ENCODE data around the gene MMP26.
"Not testable (repeated sequence)": the region's sequence is repeated elsewhere in the genome, so short reads cannot be mapped to it uniquely, and the experiment has no call there.

MMP26 gene

GRCh38 chr11:4704054-4704789 lies at the start of gene MMP26:
Gene MMP26 (plus strand): TSS chr11:4704784.
- no peak for DNase-seq

- no peak for DNase-seq
These were observed 45.7 kb upstream of the MMP26 start for GRCh38 chr11:4658629-4659445.

GRCh38 chr11:4662876-4663275 lies 41.7 kb upstream of the MMP26 start:
- DNase-seq: no peak

GRCh38 chr11:4664183-4664582 lies 40.4 kb upstream of the MMP26 start:
- no peak for DNase-seq

- DNase-seq: no peak
These were observed 39.8 kb upstream of the MMP26 start for GRCh38 chr11:4664786-4665185.

GRCh38 chr11:4665424-4665823 lies 39.2 kb upstream of the MMP26 start:
- DNase-seq: no peak

- no peak for DNase-seq
These were observed 32.8 kb upstream of the MMP26 start for GRCh38 chr11:4671741-4672140.

GRCh38 chr11:4672470-4672869 lies 32.1 kb upstream of the MMP26 start:
- DNase-seq: no peak

- DNase-seq: no peak
These were observed 30.8 kb upstream of the MMP26 start for GRCh38 chr11:4673781-4674180.

- DNase-seq: no peak
These were observed 26.6 kb upstream of the MMP26 start for GRCh38 chr11:4677948-4678347.

GRCh38 chr11:4680341-4680740 lies 24.2 kb upstream of the MMP26 start:
- DNase-seq: no peak

- no peak for DNase-seq
These were observed 21.8 kb upstream of the MMP26 start for GRCh38 chr11:4682623-4683419.

- DNase-seq: no peak
These were observed 19.8 kb upstream of the MMP26 start for GRCh38 chr11:4684631-4685285.

GRCh38 chr11:4695442-4695841 lies 9.1 kb upstream of the MMP26 start:
- DNase-seq: no peak

GRCh38 chr11:4697585-4697984 lies 7.0 kb upstream of the MMP26 start, which contains the start of gene OR51E2:
Gene OR51E2 (minus strand): TSS chr11:4697853. CDS start chr11:4682711, 15,142 bp downstream.
- DNase-seq: no peak

GRCh38 chr11:4699697-4700435 lies 4.7 kb upstream of the MMP26 start:
- no peak for DNase-seq

GRCh38 chr11:4700436-4700820 lies 4.2 kb upstream of the MMP26 start:
- DNase-seq: no peak

- no peak for DNase-seq
These were observed 278 bp downstream of the MMP26 start for GRCh38 chr11:4704790-4705334.

GRCh38 chr11:4713241-4713640 lies 8.7 kb downstream of the MMP26 start:
- no peak for DNase-seq

GRCh38 chr11:4714300-4714699 lies 9.7 kb downstream of the MMP26 start:
- no peak for DNase-seq

- DNase-seq: not testable (repeated sequence)
These were observed 18.3 kb downstream of the MMP26 start for GRCh38 chr11:4722616-4723534.
